Activated B cell treated with CpG ODN at 0.5 μM for 24 hours (primary cell): ENCODE measurements around the gene HAGHL. TPM values are rescaled to one million over a fixed set of nuclear protein-coding genes. Genes with fewer than 3 reads are reported as not detected.

Experiments
- ATAC-seq: fragments of 200-7000 bp; cut with Tn5 transposase; one replicate; pipeline ENCODE4 v1.10.0; 2021; ENCODE audit warnings: low read depth, mild to moderate bottlenecking, moderate library complexity
- CTCF ChIA-PET: fragments of 350-600 bp; sonication (Branson Sonifier 250); formaldehyde crosslinking; loops from one replicate; lab custom pipeline; 2021; ENCODE audit warnings: antibody characterized with exemption; lab: Charles Lee
- POLR2A ChIA-PET: fragments of 350-600 bp; sonication (Branson Sonifier 250); formaldehyde crosslinking; loops from one replicate; lab custom pipeline; 2021; ENCODE audit warnings: antibody characterized with exemption; lab: Charles Lee
- DNase-seq: peaks from one replicate; pipeline ENCODE4 v3.0.0; 2022
- H3K27ac Mint-ChIP-seq: one replicate; pipeline ENCODE4 v1.8.0; 2020; ENCODE audit warnings: mixed read lengths
- H3K27me3 Mint-ChIP-seq: one replicate; pipeline ENCODE4 v1.8.0; 2021; ENCODE audit warnings: mixed read lengths
- H3K36me3 Mint-ChIP-seq: one replicate; pipeline ENCODE4 v1.8.0; 2021; ENCODE audit warnings: low read depth, mixed read lengths
- H3K4me1 Mint-ChIP-seq: one replicate; pipeline ENCODE4 v1.8.0; 2021; ENCODE audit warnings: mixed read lengths
- H3K4me3 Mint-ChIP-seq: one replicate; pipeline ENCODE4 v1.8.0; 2020; ENCODE audit warnings: mild to moderate bottlenecking, mixed read lengths
- H3K9me3 Mint-ChIP-seq: one replicate; pipeline ENCODE4 v1.8.0; 2020; ENCODE audit warnings: mixed read lengths
- CTCF ChIP-seq: fragments of 200-600 bp; IDR thresholded peaks from one replicate; pipeline ENCODE4 v1.8.0; 2022; ENCODE audit warnings: antibody characterized with exemption, mild to moderate bottlenecking
- intact Hi-C: fragments of 100-400 bp; cut with micrococcal nuclease; formaldehyde crosslinking; loops from one replicate; pipeline ENCODE4 v1.15.1; 2024
- total RNA-seq: library from RNA; stranded (reverse); gene quantifications from 2 replicates; pipeline ENCODE4 v1.2.3, GENCODE V29; 2022

Gene HAGHL
- total RNA-seq, 1 donor from 2014 or later = 10.9 TPM

- H3K9me3 Mint-ChIP-seq = no peaks in the 10 kb centered on the region
- DNase-seq (no peak), ATAC-seq (no peak)
- H3K4me1 Mint-ChIP-seq = peaks cover 18% of the 10 kb centered on the region
- POLR2A ChIA-PET = no interaction called here
- H3K36me3 Mint-ChIP-seq = peaks cover 2% of the 10 kb centered on the region
- intact Hi-C loops = no loop called here
- no peak overlapping the region for H3K4me3 Mint-ChIP-seq
- CTCF ChIA-PET = no interaction called here
- peaks cover 3% of the 10 kb centered on the region for H3K27me3 Mint-ChIP-seq
- no peak overlapping the region for H3K27ac Mint-ChIP-seq
- no peak for TF ChIP-seq CTCF
Observed at GRCh38 chr16:718389-718788, 8.5 kb upstream of the HAGHL start.

- POLR2A ChIA-PET = interaction anchor here (4.2 kb wide), 1 partner anchor 29 kb away, joined by 34 read pairs; the partner anchor contains the start of gene WDR24
- intact Hi-C loops = no loop called here
Observed at GRCh38 chr16:718922-719321, 8.0 kb upstream of the HAGHL start.

GRCh38 chr16:719815-720446 is 7.0 kb upstream of the HAGHL start:
- intact Hi-C loops = loop anchor here (2.0 to 5.0 kb wide), 3 partner anchors 35 to 252 kb away; partner anchors contain the start of genes JMJD8 and LMF1
- Mint-ChIP-seq H3K4me1 (peaks cover 20% of the 10 kb centered on the region), H3K4me3 (peak overlapping the region; percentile 80), H3K36me3 (peaks cover 3% of the 10 kb centered on the region), H3K27me3 (peaks cover 3% of the 10 kb centered on the region), H3K9me3 (no peaks in the 10 kb centered on the region), H3K27ac (peak overlapping the region; percentile 73)
- TF ChIP-seq CTCF = no peak
- POLR2A ChIA-PET = interaction anchor here (1.6 to 4.4 kb wide), 4 partner anchors 10 to 68 kb away, joined by 8 to 34 read pairs (median 20); partner anchors contain the start of genes CHTF18, RPUSD1 and WDR24
- DNase-seq (no peak), ATAC-seq (no peak)
- CTCF ChIA-PET = interaction anchor here (0.9 to 2.2 kb wide), 5 partner anchors 8 to 67 kb away, joined by 3 to 11 read pairs (median 4); partner anchors contain the start of gene CIAO3

More at GRCh38 chr16:718922-719321, 8.0 kb upstream of the HAGHL start:
- DNase-seq (no peak), ATAC-seq (no peak)
- Mint-ChIP-seq H3K27me3 (peaks cover 3% of the 10 kb centered on the region), H3K4me1 (peaks cover 20% of the 10 kb centered on the region), H3K4me3 (peak overlapping the region; percentile 46), H3K36me3 (peaks cover 3% of the 10 kb centered on the region), H3K27ac (no peak overlapping the region), H3K9me3 (no peaks in the 10 kb centered on the region)
- TF ChIP-seq CTCF = no peak
- CTCF ChIA-PET = no interaction called here

- CTCF ChIA-PET = interaction anchor here (0.9 to 2.3 kb wide), 6 partner anchors 8 to 66 kb away, joined by 3 to 12 read pairs (median 5); partner anchors contain the start of gene CIAO3
- ATAC-seq (peak; percentile 7), DNase-seq (no peak)
- H3K27ac Mint-ChIP-seq = peak overlapping the region; percentile 73
- no peak for TF ChIP-seq CTCF
- intact Hi-C loops = loop anchor here (2.0 to 5.0 kb wide), 3 partner anchors 36 to 252 kb away; partner anchors contain the start of genes JMJD8 and LMF1
- peak overlapping the region; percentile 80 for H3K4me3 Mint-ChIP-seq
- POLR2A ChIA-PET = interaction anchor here (0.9 to 4.4 kb wide), 11 partner anchors 8 to 338 kb away, joined by 3 to 34 read pairs (median 6); partner anchors contain the start of genes CHTF18, CIAO3, RHOT2 and RPUSD1
- peaks cover 3% of the 10 kb centered on the region for H3K36me3 Mint-ChIP-seq
- H3K27me3 Mint-ChIP-seq = peaks cover 3% of the 10 kb centered on the region
- peaks cover 20% of the 10 kb centered on the region for H3K4me1 Mint-ChIP-seq
- H3K9me3 Mint-ChIP-seq = no peaks in the 10 kb centered on the region
Observed at GRCh38 chr16:720447-720989, 6.4 kb upstream of the HAGHL start.
